Measurements from ENCODE around the gene KAZN.
"Not testable (repeated sequence)": the region's sequence is repeated elsewhere in the genome, so short reads cannot be mapped to it uniquely, and the experiment has no call there.

The KAZN gene

GRCh38 chr1:14961661-14962267 lies 363.3 kb downstream of the KAZN start:
- no peak for DNase-seq (ENCODE audit: low read depth)
- in situ Hi-C loops (cut with HindIII; ENCODE audit: low sequenced_read_pairs) = no loop called here
- no peak for TF ChIP-seq CTCF (IDR thresholded peaks at IDR 0.05; ENCODE audit: low read depth, low read length, missing control alignments)
- no peak overlapping the region for H3K4me3 ChIP-seq (ENCODE audit: low read depth, low read length)

- in situ Hi-C loops (cut with HindIII; ENCODE audit: low sequenced_read_pairs) = no loop called here
- no peak for TF ChIP-seq CTCF (IDR thresholded peaks at IDR 0.05; ENCODE audit: low read depth, low read length, missing control alignments)
Observed at GRCh38 chr1:14962407-14962806, 363.9 kb downstream of the KAZN start.

GRCh38 chr1:14963791-14964710 lies 365.6 kb downstream of the KAZN start:
- DNase-seq (ENCODE audit: low read depth); H3K4me3 ChIP-seq (ENCODE audit: low read depth, low read length); in situ Hi-C loops (cut with HindIII; ENCODE audit: low sequenced_read_pairs): not testable (repeated sequence)

More at GRCh38 chr1:14962407-14962806, 363.9 kb downstream of the KAZN start:
- DNase-seq (ENCODE audit: low read depth) = no peak
- H3K4me3 ChIP-seq (ENCODE audit: low read depth, low read length) = no peak overlapping the region

- in situ Hi-C loops (cut with HindIII; ENCODE audit: low sequenced_read_pairs) = no loop called here
- H3K4me3 ChIP-seq (ENCODE audit: low read depth, low read length) = no peak overlapping the region
- TF ChIP-seq CTCF (IDR thresholded peaks at IDR 0.05; ENCODE audit: low read depth, low read length, missing control alignments) = no peak
- DNase-seq (ENCODE audit: low read depth) = no peak
Observed at GRCh38 chr1:14964711-14965055, 366.2 kb downstream of the KAZN start.

GRCh38 chr1:14968251-14968851 lies 369.9 kb downstream of the KAZN start:
- no peak for TF ChIP-seq CTCF (IDR thresholded peaks at IDR 0.05; ENCODE audit: low read depth, low read length, missing control alignments)
- H3K4me3 ChIP-seq (ENCODE audit: low read depth, low read length) = no peak overlapping the region
- in situ Hi-C loops (cut with HindIII; ENCODE audit: low sequenced_read_pairs) = no loop called here
- DNase-seq (ENCODE audit: low read depth) = peak; percentile 77

GRCh38 chr1:14969006-14969405 lies 370.5 kb downstream of the KAZN start:
- no peak for DNase-seq (ENCODE audit: low read depth)
- in situ Hi-C loops (cut with HindIII; ENCODE audit: low sequenced_read_pairs) = no loop called here
- H3K4me3 ChIP-seq (ENCODE audit: low read depth, low read length) = no peak overlapping the region
- TF ChIP-seq CTCF (IDR thresholded peaks at IDR 0.05; ENCODE audit: low read depth, low read length, missing control alignments) = no peak

All from astrocyte of the cerebellum (primary cell).